Keratinocyte (primary cell): ENCODE data around the gene PIGM. TPM values are rescaled to one million over a fixed set of nuclear protein-coding genes. Genes with fewer than 3 reads are reported as not detected.

Experiments
- DNase-seq: peaks from one replicate; pipeline ENCODE4 v3.0.0-alpha.2; 2011; ENCODE audit warnings: low read depth, missing footprints, low spot score
- FAIRE-seq: peaks from 2 replicates; lab custom pipeline; 2011; peaks lifted over from hg19 to GRCh38; lab: Jason Lieb, UNC
- H2AFZ ChIP-seq: 2 replicates; pipeline ENCODE4 v1.6.0; 2012; ENCODE audit warnings: low read length, control low read depth, inconsistent platforms; ENCODE audit not compliant: control insufficient read depth
- H3K27ac ChIP-seq: 2 replicates; pipeline ENCODE4 v1.5.1; 2011; ENCODE audit warnings: low read length; ENCODE audit not compliant: control insufficient read depth, insufficient read depth
- H3K27me3 ChIP-seq: 3 replicates; pipeline ENCODE4 v1.6.0; 2011; ENCODE audit warnings: low read length; ENCODE audit not compliant: control insufficient read depth, insufficient read depth; ENCODE audit errors: extremely low read depth
- H3K36me3 ChIP-seq, 2 experiments: 2 replicates in 1 of 2; 3 replicates in 1 of 2; pipeline ENCODE4 v1.5.1; 2011; ENCODE audit warnings: low read length in 2 of 2, mild to moderate bottlenecking in 1 of 2; ENCODE audit not compliant: control insufficient read depth in 2 of 2, insufficient read depth in 2 of 2; ENCODE audit errors: extremely low read depth in 1 of 2
- H3K4me1 ChIP-seq: 3 replicates; pipeline ENCODE4 v1.5.1; 2011; ENCODE audit warnings: low read length; ENCODE audit not compliant: control insufficient read depth, insufficient read depth; ENCODE audit errors: extremely low read depth
- H3K4me2 ChIP-seq: 3 replicates; pipeline ENCODE4 v1.6.0; 2011; ENCODE audit warnings: low read depth, low read length; ENCODE audit not compliant: control insufficient read depth, insufficient read depth; ENCODE audit errors: extremely low read depth
- H3K4me3 ChIP-seq, 3 experiments: fragments of 200-600 bp in 1 of 3; sonication (generic) in 1 of 3; 2 replicates in 2 of 3; 3 replicates in 1 of 3; pipeline ENCODE4 v1.5.1; 2011 to 2016; ENCODE audit warnings: low read length in 3 of 3, mild to moderate bottlenecking in 3 of 3, control low read depth in 2 of 3, inconsistent platforms in 1 of 3, low read depth in 1 of 3, mixed read lengths in 1 of 3, mixed run types in 1 of 3, moderate library complexity in 1 of 3; ENCODE audit not compliant: control insufficient read depth in 2 of 3, insufficient read depth in 2 of 3; ENCODE audit errors: extremely low read depth in 1 of 3
- H3K79me2 ChIP-seq: 2 replicates; pipeline ENCODE4 v1.6.0; 2012; ENCODE audit warnings: low read length; ENCODE audit not compliant: control insufficient read depth, insufficient read depth
- H3K9ac ChIP-seq: 3 replicates; pipeline ENCODE4 v1.6.0; 2011; ENCODE audit warnings: low read length; ENCODE audit not compliant: control insufficient read depth, insufficient read depth; ENCODE audit errors: extremely low read depth
- H3K9me1 ChIP-seq: 3 replicates; pipeline ENCODE4 v1.6.0; 2011; ENCODE audit warnings: low read length; ENCODE audit not compliant: control insufficient read depth, insufficient read depth; ENCODE audit errors: extremely low read depth
- H3K9me3 ChIP-seq: 2 replicates; pipeline ENCODE4 v1.5.1; 2012; ENCODE audit warnings: low read depth, low read length; ENCODE audit not compliant: control insufficient read depth
- H4K20me1 ChIP-seq: 3 replicates; pipeline ENCODE4 v1.6.0; 2011; ENCODE audit warnings: low read length; ENCODE audit not compliant: control insufficient read depth, insufficient read depth; ENCODE audit errors: extremely low read depth
- EZH2 ChIP-seq: IDR thresholded peaks from one replicate; pipeline ENCODE4 v1.6.1; 2012; ENCODE audit warnings: inconsistent platforms, mild to moderate bottlenecking, low read length, moderate library complexity
- dilution Hi-C: fragments of 300-500 bp; cut with MboI; formaldehyde crosslinking; loops from one replicate; pipeline ENCODE4 v1.7.0; 2020; ENCODE audit warnings: low sequenced_read_pairs; ENCODE audit not compliant: extremely low pct_ligation_motif_present
- polyA plus RNA-seq, 5 experiments: library from polyadenylated mRNA; depleted of rRNA in 3 of 5; stranded (reverse) in 3 of 5; stranded (forward) in 1 of 5; unstranded in 1 of 5; fragments of >200 nt; gene quantifications; 1 replicate in 1 of 5; 2 replicates in 3 of 5; 3 replicates in 1 of 5; pipeline versions ENCODE4 v1.2.1 to v1.2.3, GENCODE V29; 2011 to 2012; ENCODE audit warnings: missing spikeins in 2 of 5, low read depth in 1 of 5, low replicate concordance in 1 of 5
- TF ChIP-seq, protein P1 (sequence below), 3 experiments: IDR thresholded peaks in 1 of 3; conservative IDR thresholded peaks in 1 of 3; optimal IDR thresholded peaks in 1 of 3; 2 replicates in 2 of 3; 3 replicates in 1 of 3; pipeline versions ENCODE3 to v1.5.1; 2011; ENCODE audit warnings: low read length in 3 of 3, mild to moderate bottlenecking in 3 of 3, moderate library complexity in 2 of 3, control low read depth in 1 of 3, inconsistent platforms in 1 of 3; ENCODE audit not compliant: insufficient read depth in 2 of 3; ENCODE audit errors: extremely low read depth in 1 of 3

The PIGM gene
- polyA plus RNA-seq, 1 donor (not counting 4 experiments of a cell fraction or from before 2014, with no cell fraction given): 3.1 TPM

DNA sequence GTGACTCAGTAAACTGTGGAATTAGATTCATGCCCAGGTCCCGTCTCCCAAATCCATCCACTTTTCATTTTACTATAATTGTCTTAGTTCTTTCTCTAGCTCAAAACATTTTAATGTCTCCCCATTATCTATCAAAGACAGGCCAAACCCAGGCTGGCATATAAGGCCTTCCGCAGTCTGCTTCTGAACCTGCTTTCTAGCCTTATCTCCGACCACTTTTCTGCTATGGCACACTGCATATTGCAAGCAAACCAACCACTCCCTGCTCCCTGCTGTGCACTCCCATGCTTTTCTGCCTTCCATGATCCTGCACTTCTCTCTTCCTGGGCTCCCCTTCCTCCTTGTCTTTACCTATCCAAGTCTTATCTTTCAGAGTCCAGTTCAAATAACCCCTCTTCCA is 17.3 kb upstream of the PIGM start:
- H3K36me3 ChIP-seq: no peaks in the 10 kb centered on the region
- TF ChIP-seq, protein P1, sequence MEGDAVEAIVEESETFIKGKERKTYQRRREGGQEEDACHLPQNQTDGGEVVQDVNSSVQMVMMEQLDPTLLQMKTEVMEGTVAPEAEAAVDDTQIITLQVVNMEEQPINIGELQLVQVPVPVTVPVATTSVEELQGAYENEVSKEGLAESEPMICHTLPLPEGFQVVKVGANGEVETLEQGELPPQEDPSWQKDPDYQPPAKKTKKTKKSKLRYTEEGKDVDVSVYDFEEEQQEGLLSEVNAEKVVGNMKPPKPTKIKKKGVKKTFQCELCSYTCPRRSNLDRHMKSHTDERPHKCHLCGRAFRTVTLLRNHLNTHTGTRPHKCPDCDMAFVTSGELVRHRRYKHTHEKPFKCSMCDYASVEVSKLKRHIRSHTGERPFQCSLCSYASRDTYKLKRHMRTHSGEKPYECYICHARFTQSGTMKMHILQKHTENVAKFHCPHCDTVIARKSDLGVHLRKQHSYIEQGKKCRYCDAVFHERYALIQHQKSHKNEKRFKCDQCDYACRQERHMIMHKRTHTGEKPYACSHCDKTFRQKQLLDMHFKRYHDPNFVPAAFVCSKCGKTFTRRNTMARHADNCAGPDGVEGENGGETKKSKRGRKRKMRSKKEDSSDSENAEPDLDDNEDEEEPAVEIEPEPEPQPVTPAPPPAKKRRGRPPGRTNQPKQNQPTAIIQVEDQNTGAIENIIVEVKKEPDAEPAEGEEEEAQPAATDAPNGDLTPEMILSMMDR (optimal IDR thresholded peaks at IDR 0.05 in 1 of 3, IDR thresholded peaks at IDR 0.05 in 1 of 3, conservative IDR thresholded peaks at IDR 0.05 in 1 of 3; ENCODE audit: extremely low read depth in 1 of 3, insufficient read depth in 2 of 3, low read length in 3 of 3): no peak
- TF ChIP-seq EZH2: no peak
- FAIRE-seq (no peak), DNase-seq (no peak)
- no peak overlapping the region for H3K4me3 ChIP-seq
- no peaks in the 10 kb centered on the region for H3K4me1 ChIP-seq
- no peak overlapping the region for H3K4me2 ChIP-seq
- no peaks in the 10 kb centered on the region for H3K9me3 ChIP-seq
- no peaks in the 10 kb centered on the region for H3K79me2 ChIP-seq
- dilution Hi-C loops: loop anchor here (25.0 kb wide), 1 partner anchor 262 kb away; the partner anchor contains the start of gene DUSP23
- H3K27ac ChIP-seq: no peak overlapping the region
- no peaks in the 10 kb centered on the region for H4K20me1 ChIP-seq
- H3K27me3 ChIP-seq: peaks cover 37% of the 10 kb centered on the region
- H2AFZ ChIP-seq: no peak overlapping the region
- H3K9me1 ChIP-seq: no peaks in the 10 kb centered on the region
- no peak overlapping the region for H3K9ac ChIP-seq

- Histone ChIP-seq H3K9me1 (no peaks in the 10 kb centered on the region), H2AFZ (no peak overlapping the region), H4K20me1 (no peaks in the 10 kb centered on the region), H3K4me3 (no peak overlapping the region), H3K4me1 (no peaks in the 10 kb centered on the region), H3K4me2 (no peak overlapping the region), H3K27me3 (peaks cover 31% of the 10 kb centered on the region), H3K79me2 (no peaks in the 10 kb centered on the region), H3K9me3 (no peaks in the 10 kb centered on the region), H3K9ac (no peak overlapping the region), H3K36me3 (no peaks in the 10 kb centered on the region), H3K27ac (no peak overlapping the region)
- DNase-seq (no peak), FAIRE-seq (no peak)
- dilution Hi-C loops: loop anchor here (25.0 kb wide), 1 partner anchor 261 kb away; the partner anchor contains the start of gene DUSP23
- TF ChIP-seq, protein P1 (optimal IDR thresholded peaks at IDR 0.05 in 1 of 3, IDR thresholded peaks at IDR 0.05 in 1 of 3, conservative IDR thresholded peaks at IDR 0.05 in 1 of 3; ENCODE audit: extremely low read depth in 1 of 3, insufficient read depth in 2 of 3, low read length in 3 of 3): no peak
- TF ChIP-seq EZH2: no peak
These were observed 16.5 kb upstream of the PIGM start for GRCh38 chr1:160048335-160048734.
